ENCODE results near the gene RPS27A. TPM values are rescaled to one million over a fixed set of nuclear protein-coding genes. Genes with fewer than 3 reads are reported as not detected.
"Not testable (repeated sequence)": the region's sequence is repeated elsewhere in the genome, so short reads cannot be mapped to it uniquely, and the experiment has no call there.

RPS27A gene
- 100 to 1,000 TPM; 746 to 804 TPM for total RNA-seq

DNA sequence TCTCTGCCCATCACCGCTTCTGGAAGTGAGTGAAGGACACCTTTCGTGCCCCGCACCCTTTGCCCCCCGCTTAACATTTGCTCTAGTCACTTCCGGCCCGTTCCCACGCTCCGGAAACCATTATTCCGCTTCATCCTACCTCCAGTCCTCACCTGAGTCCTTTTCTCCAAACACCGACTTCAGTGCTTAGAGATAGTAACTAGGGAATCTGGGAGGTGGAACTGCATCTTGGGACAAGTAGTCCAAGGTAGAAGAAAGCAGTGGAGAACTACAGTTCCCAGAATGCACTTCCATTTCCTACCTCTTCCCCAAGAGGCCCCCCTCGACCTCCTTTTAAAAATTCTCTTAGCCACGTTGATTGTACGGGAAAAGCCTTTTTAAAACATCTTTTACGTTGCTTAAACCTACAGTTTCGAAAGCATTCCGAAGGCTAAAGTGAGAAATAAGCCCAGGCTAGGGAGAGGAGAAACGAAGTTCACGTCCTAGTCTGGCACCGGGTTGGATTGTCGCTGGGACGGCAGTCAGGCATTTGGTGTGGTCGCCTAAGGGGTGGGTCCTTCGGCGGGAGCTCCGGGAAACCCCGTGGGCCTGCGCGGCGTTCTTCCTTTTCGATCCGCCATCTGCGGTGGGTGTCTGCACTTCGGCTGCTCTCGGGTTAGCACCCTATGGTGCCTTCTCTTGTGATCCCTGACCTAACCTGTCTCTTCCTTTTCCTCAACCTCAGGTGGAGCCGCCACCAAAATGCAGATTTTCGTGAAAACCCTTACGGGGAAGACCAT lies at the start of gene RPS27A, which contains the start of gene CLHC1:
Gene RPS27A (plus strand): TSS at position 605 of the 779 bp plus-strand sequence. CDS start 137 bp downstream, at position 742.
Gene CLHC1 (minus strand): TSS at position 210 of the 779 bp plus-strand sequence. CDS start 9,882 bp downstream, outside the sequence.
- Mint-ChIP-seq H3K27ac (peak within 1 kb of the TSS; percentile 99), H3K9me3 (no peaks in the 10 kb centered on the region), H3K27me3 (no peaks in the 10 kb centered on the region), H3K4me1 (ENCODE audit: low read depth in 2 of 2) (peaks cover 47 to 56% of the 10 kb centered on the region in 2 donors), H3K36me3 (peaks cover 30% of the 10 kb centered on the region), H3K4me3 (peak within 1 kb of the TSS; percentile 100)
- ATAC-seq (peak; percentile 94 to 96), DNase-seq (ENCODE audit: low spot score) (peak; percentile 94)

DNA sequence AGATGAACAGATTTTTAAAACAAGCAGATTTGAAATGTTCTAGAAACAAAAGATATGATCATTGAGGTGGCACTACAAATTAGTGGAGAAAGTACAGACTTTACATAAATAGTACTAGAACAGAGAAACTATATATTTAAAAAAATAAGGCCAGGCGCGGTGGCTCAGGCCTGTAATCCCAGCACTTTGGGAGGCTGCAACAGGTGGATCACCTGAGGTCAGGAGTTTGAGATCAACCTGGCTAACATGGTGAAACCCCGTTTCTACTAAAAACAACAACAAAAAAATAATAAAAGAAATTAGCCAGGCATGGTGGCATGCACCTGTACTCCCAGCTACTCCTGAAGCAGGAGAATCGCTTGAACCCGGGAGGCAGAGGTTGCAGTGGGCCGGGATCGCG lies 45.7 kb upstream of the RPS27A start:
- ATAC-seq; H3K4me3 Mint-ChIP-seq; DNase-seq (ENCODE audit: low spot score); H3K27ac Mint-ChIP-seq; H3K9me3 Mint-ChIP-seq; H3K4me1 Mint-ChIP-seq (ENCODE audit: low read depth in 2 of 2); H3K27me3 Mint-ChIP-seq: not testable (repeated sequence)
- peaks cover 12% of the 10 kb centered on the region for H3K36me3 Mint-ChIP-seq

DNA sequence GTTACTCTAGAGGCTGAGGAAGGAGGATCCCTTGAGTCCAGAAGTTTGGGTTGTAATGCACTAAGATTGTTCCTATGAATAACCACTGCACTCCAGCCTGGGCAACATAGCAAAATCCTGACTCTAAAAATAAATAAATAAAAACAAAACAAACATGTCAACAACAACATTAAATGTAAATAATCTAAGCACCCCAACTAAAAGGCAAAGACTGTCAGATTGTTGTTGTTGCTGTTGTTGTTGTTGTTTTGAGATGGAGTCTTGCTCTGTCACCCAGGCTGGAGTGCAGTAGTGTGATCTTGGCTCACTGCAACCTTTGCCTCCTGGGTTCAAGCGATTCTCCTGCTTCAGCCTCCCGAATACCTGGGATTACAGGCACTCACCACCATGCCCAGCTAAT lies 40.6 kb upstream of the RPS27A start:
- H3K4me3 Mint-ChIP-seq; H3K27ac Mint-ChIP-seq; H3K9me3 Mint-ChIP-seq; ATAC-seq; H3K4me1 Mint-ChIP-seq (ENCODE audit: low read depth in 2 of 2); H3K27me3 Mint-ChIP-seq; DNase-seq (ENCODE audit: low spot score): not testable (repeated sequence)
- peaks cover 12% of the 10 kb centered on the region for H3K36me3 Mint-ChIP-seq

- ATAC-seq (no peak), DNase-seq (ENCODE audit: low spot score) (no peak)
- Mint-ChIP-seq H3K27ac (no peak overlapping the region), H3K4me1 (ENCODE audit: low read depth in 2 of 2) (no peaks in the 10 kb centered on the region), H3K36me3 (peaks cover 33% of the 10 kb centered on the region), H3K27me3 (no peaks in the 10 kb centered on the region), H3K4me3 (no peak overlapping the region), H3K9me3 (peaks cover 4% of the 10 kb centered on the region)
Measured at GRCh38 chr2:55196526-55196925, 36.0 kb upstream of the RPS27A start.

DNA sequence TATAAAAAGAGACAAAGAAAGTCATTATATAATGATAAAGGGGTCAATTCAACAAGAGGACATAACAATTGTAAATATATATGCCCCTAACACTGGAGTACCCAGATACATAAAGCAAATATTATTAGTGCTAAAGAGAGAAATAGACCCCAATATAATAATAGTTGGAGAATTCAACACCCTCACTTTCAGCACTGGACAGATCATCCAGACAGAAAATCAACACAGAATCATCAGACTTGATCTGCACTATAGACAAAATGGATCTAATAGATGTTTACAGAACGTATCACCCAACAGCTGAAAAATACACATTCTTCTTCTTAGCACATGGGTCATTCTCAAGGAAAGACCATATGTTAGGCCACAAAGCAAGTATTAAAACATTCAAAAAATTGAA lies 32.1 kb upstream of the RPS27A start:
- ATAC-seq (no peak), DNase-seq (ENCODE audit: low spot score) (no peak)
- Mint-ChIP-seq H3K36me3 (peaks cover 35% of the 10 kb centered on the region), H3K27ac (no peak overlapping the region), H3K27me3 (no peaks in the 10 kb centered on the region), H3K4me1 (ENCODE audit: low read depth in 2 of 2) (no peaks in the 10 kb centered on the region), H3K4me3 (no peak overlapping the region), H3K9me3 (peaks cover 4% of the 10 kb centered on the region)

GRCh38 chr2:55204536-55204935 lies 28.0 kb upstream of the RPS27A start:
- Mint-ChIP-seq H3K27ac (no peak overlapping the region), H3K4me3 (no peak overlapping the region), H3K4me1 (ENCODE audit: low read depth in 2 of 2) (no peaks in the 10 kb centered on the region), H3K9me3 (peaks cover 2% of the 10 kb centered on the region), H3K36me3 (peaks cover 23% of the 10 kb centered on the region), H3K27me3 (no peaks in the 10 kb centered on the region)
- DNase-seq (ENCODE audit: low spot score) (no peak), ATAC-seq (no peak)

GRCh38 chr2:55204950-55205349 lies 27.5 kb upstream of the RPS27A start:
- no peaks in the 10 kb centered on the region for H3K27me3 Mint-ChIP-seq
- no peak overlapping the region for H3K4me3 Mint-ChIP-seq
- no peaks in the 10 kb centered on the region for H3K9me3 Mint-ChIP-seq
- no peak overlapping the region for H3K27ac Mint-ChIP-seq
- ATAC-seq (no peak), DNase-seq (ENCODE audit: low spot score) (no peak)
- peaks cover 19% of the 10 kb centered on the region for H3K36me3 Mint-ChIP-seq
- no peaks in the 10 kb centered on the region for H3K4me1 Mint-ChIP-seq (ENCODE audit: low read depth in 2 of 2)

DNA sequence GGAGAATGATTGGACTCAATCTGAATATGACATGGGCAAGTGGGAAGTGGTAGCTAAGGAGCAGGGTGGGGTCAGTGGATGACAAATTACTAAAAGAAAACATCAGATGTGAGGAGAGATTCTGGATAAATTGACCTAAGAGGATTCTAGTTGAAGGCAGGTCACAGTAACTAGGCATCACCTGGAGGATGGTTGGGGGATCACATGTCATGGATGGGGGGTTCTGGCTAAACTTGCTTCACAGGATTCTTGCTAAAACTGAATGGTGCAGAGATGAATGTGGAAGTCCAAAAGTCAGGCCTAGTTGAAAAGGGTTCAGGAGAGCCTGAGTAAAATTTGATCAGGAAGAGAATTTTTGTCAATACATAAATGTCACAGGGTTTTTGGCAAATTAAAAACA lies 18.7 kb upstream of the RPS27A start:
- ATAC-seq (no peak), DNase-seq (ENCODE audit: low spot score) (no peak)
- H3K4me3 Mint-ChIP-seq = no peak overlapping the region
- H3K9me3 Mint-ChIP-seq = no peaks in the 10 kb centered on the region
- H3K36me3 Mint-ChIP-seq = no peaks in the 10 kb centered on the region
- H3K27ac Mint-ChIP-seq = no peak overlapping the region
- H3K4me1 Mint-ChIP-seq (ENCODE audit: low read depth in 2 of 2) = no peaks in the 10 kb centered on the region
- no peaks in the 10 kb centered on the region for H3K27me3 Mint-ChIP-seq

- no peaks in the 10 kb centered on the region for H3K9me3 Mint-ChIP-seq
- no peaks in the 10 kb centered on the region for H3K36me3 Mint-ChIP-seq
- ATAC-seq = no peak
- DNase-seq (ENCODE audit: low spot score) = no peak
- peak overlapping the region; percentile 83 for H3K4me3 Mint-ChIP-seq
- no peaks in the 10 kb centered on the region for H3K27me3 Mint-ChIP-seq
- H3K4me1 Mint-ChIP-seq (ENCODE audit: low read depth in 2 of 2) = peaks cover 22 to 23% of the 10 kb centered on the region in 2 donors
- peak overlapping the region; percentile 66 to 76 for H3K27ac Mint-ChIP-seq
Measured at GRCh38 chr2:55223958-55224760, 8.3 kb upstream of the RPS27A start.

- no peaks in the 10 kb centered on the region for H3K36me3 Mint-ChIP-seq
Measured at GRCh38 chr2:55224761-55225261, 7.7 kb upstream of the RPS27A start.

GRCh38 chr2:55225481-55226020 lies 6.9 kb upstream of the RPS27A start:
- peaks cover 29 to 32% of the 10 kb centered on the region in 2 donors for H3K4me1 Mint-ChIP-seq (ENCODE audit: low read depth in 2 of 2)
- no peaks in the 10 kb centered on the region for H3K27me3 Mint-ChIP-seq
- H3K4me3 Mint-ChIP-seq = no peak overlapping the region
- no peak overlapping the region for H3K27ac Mint-ChIP-seq
- no peak for ATAC-seq
- H3K36me3 Mint-ChIP-seq = no peaks in the 10 kb centered on the region
- no peak for DNase-seq (ENCODE audit: low spot score)
- H3K9me3 Mint-ChIP-seq = no peaks in the 10 kb centered on the region

More at GRCh38 chr2:55224761-55225261, 7.7 kb upstream of the RPS27A start:
- Mint-ChIP-seq H3K9me3 (no peaks in the 10 kb centered on the region), H3K4me3 (no peak overlapping the region), H3K4me1 (ENCODE audit: low read depth in 2 of 2) (peaks cover 22 to 26% of the 10 kb centered on the region in 2 donors), H3K27me3 (no peaks in the 10 kb centered on the region), H3K27ac (no peak overlapping the region)
- ATAC-seq (no peak), DNase-seq (ENCODE audit: low spot score) (no peak)

- not testable (repeated sequence) for ATAC-seq; H3K36me3 Mint-ChIP-seq; H3K27me3 Mint-ChIP-seq; H3K9me3 Mint-ChIP-seq; DNase-seq (ENCODE audit: low spot score)
- Mint-ChIP-seq H3K4me1 (ENCODE audit: low read depth in 2 of 2) (peaks cover 33 to 35% of the 10 kb centered on the region in 2 donors), H3K27ac (peak overlapping the region; percentile 31 to 47), H3K4me3 (peak overlapping the region; percentile 13)
Measured at GRCh38 chr2:55227437-55228225, 4.9 kb upstream of the RPS27A start.

- H3K9me3 Mint-ChIP-seq = no peaks in the 10 kb centered on the region
- ATAC-seq (no peak), DNase-seq (ENCODE audit: low spot score) (no peak)
- H3K27me3 Mint-ChIP-seq = no peaks in the 10 kb centered on the region
- H3K4me1 Mint-ChIP-seq (ENCODE audit: low read depth in 2 of 2) = peaks cover 32 to 33% of the 10 kb centered on the region in 2 donors
- peak overlapping the region; percentile 31 to 47 for H3K27ac Mint-ChIP-seq
- peaks cover 6% of the 10 kb centered on the region for H3K36me3 Mint-ChIP-seq
- H3K4me3 Mint-ChIP-seq = peak overlapping the region; percentile 13
Measured at GRCh38 chr2:55228226-55228563, 4.3 kb upstream of the RPS27A start.
